Airway epithelial cell (primary cell): ENCODE results near the gene SELENOW. TPM values are rescaled to one million over a fixed set of nuclear protein-coding genes. Genes with fewer than 3 reads are reported as not detected.

ENCODE experiments used
- total RNA-seq: library from RNA; depleted of rRNA; stranded (reverse); fragments of >200 nt; gene quantifications from 2 replicates; pipeline ENCODE4 v1.2.3, GENCODE V29; 2015

The SELENOW gene
- 596 and 773 TPM in 2 replicates for total RNA-seq

GRCh38 chr19:47778049-47778953 is at the start of gene SELENOW:
SELENOW (plus strand) TSS chr19:47778703; CDS start chr19:47778786, 83 bp downstream.

GRCh38 chr19:47745010-47745901 is 33.2 kb upstream of the SELENOW start, which contains the start of gene NOP53:
NOP53 (plus strand) TSS chr19:47745546; CDS start chr19:47745560, 14 bp downstream.

DNA sequence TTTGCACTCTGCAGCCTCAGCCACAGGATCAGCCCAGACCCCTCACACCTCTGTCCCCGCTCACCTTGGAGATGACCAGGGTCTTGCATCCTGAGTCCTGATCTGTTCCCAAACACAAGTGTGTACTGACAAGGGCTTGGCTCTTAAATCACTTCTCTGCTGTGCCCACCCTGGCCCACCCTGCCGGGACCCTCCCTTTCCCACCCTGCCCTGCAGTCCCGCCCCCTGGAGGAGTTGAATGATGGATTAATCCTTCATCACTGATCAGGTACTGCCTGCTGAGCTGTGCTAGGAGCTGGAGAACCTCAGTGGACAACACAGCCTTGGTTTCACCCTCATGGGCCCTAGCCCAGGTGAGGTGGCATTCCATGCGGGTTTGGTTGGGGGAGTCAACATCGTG is 25.9 kb downstream of the SELENOW start, which contains the start of gene TPRX1:
TPRX1 (minus strand) TSS at position 101 of the 400 bp plus-strand sequence; CDS start at position 89, 12 bp downstream.

GRCh38 chr19:47821460-47822020 is 43.0 kb downstream of the SELENOW start, which contains the start of gene CRX:
CRX (plus strand) TSS chr19:47821937; CDS start chr19:47834444, 12,507 bp downstream.

Other genes with a start within 250 kb of the SELENOW start
- gene ZNF541, start 205.6 kb upstream of the SELENOW start, total RNA-seq, result 0.07 TPM in 1 of 2 replicates, not detected in the other
- gene BICRA, start 169.6 kb upstream of the SELENOW start, total RNA-seq, result 3.9 and 4.6 TPM in 2 replicates
- gene EHD2, start 65.3 kb upstream of the SELENOW start, total RNA-seq, result 121 and 124 TPM in 2 replicates
- 145 and 178 TPM in 2 replicates for gene NOP53, start 33.2 kb upstream of the SELENOW start, total RNA-seq
- not detected in 2 replicates for gene TPRX1, start 25.8 kb downstream of the SELENOW start, total RNA-seq
- not detected in 2 replicates for gene CRX, start 43.2 kb downstream of the SELENOW start, total RNA-seq
- not detected in 2 replicates for gene TPRX2, start 80.5 kb downstream of the SELENOW start, total RNA-seq
- not detected in 2 replicates for gene SULT2A1, start 107.6 kb downstream of the SELENOW start, total RNA-seq
- not detected in 2 replicates for gene BSPH1, start 213.5 kb downstream of the SELENOW start, total RNA-seq
- not detected in 2 replicates for gene ELSPBP1, start 215.9 kb downstream of the SELENOW start, total RNA-seq